ENCODE measurements around the gene GGT1.

GGT1 gene

DNA sequence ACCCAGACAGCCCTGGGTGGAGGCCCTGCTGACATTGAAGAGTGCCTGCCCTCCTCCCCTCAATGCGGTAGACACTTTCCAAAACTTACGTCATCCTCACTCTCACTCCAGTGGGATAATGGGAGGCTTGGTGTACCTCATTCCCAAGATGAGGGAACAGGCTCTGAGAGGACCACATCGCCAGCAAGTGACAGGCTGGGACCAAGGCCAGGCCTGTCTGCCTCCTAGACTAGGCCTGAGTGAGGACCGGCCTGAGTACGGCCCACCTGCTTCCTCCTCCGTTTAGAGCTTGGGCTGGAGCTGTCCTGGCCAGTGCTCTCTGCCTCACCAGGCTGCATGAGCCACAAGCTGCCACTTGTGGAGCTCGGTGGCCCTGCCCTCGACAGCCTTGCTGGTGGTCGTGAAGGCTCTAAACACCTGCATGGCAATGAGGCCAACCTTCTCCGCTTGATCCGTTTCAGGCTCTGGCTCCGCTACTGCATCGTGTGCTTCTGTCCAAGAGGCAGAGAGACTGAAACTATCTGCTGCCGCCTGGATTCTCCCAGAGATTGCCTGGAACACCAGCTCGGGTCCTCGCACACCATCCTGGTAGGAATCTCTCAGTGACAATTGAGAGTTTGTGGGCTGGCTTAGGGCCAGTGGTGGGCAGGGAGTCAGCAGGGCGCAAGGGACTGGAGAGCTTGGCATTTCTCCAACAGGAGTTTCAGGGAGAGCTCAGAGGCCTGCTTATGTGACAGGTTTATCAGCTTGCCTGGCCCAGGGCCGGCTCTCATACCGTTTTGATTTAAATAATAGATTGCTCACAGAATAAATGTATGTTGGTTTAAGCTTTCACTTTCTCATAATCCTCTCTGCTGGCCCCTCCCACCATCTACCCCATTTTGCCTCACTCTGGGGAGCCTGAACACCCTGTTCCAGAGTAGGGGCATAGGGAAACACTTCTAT lies 19.5 kb upstream of the GGT1 start (continued):
- TF ChIP-seq, protein P1, sequence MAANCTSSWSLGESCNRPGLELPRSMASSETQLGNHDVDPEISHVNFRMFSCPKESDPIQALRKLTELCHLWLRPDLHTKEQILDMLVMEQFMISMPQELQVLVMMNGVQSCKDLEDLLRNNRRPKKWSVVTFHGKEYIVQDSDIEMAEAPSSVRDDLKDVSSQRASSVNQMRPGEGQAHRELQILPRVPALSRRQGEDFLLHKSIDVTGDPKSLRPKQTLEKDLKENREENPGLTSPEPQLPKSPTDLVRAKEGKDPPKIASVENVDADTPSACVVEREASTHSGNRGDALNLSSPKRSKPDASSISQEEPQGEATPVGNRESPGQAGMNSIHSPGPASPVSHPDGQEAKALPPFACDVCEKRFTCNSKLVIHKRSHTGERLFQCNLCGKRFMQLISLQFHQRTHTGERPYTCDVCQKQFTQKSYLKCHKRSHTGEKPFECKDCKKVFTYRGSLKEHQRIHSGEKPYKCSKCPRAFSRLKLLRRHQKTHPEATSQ (tag by site-specific recombination; IDR thresholded peaks at IDR 0.05) = no peak
- TF ChIP-seq WT1 (tag by site-specific recombination; IDR thresholded peaks at IDR 0.05) (peak; percentile 69), KLF10 (tag by site-specific recombination; IDR thresholded peaks at IDR 0.05) (no peak), ZBTB8A (tag by site-specific recombination; IDR thresholded peaks at IDR 0.05) (peak; percentile 61), ZNF629 (tag by site-specific recombination; IDR thresholded peaks at IDR 0.05) (peak; percentile 36), BCL11B (tag by site-specific recombination; IDR thresholded peaks at IDR 0.05; ENCODE audit: low read depth) (no peak), YY2 (tag by site-specific recombination; IDR thresholded peaks at IDR 0.05) (peak; percentile 60; the same call in 1 of the 2 replicates), ZNF610 (tag by site-specific recombination; IDR thresholded peaks at IDR 0.05; ENCODE audit: borderline replicate concordance) (no peak), ZNF302 (tag by site-specific recombination; IDR thresholded peaks at IDR 0.05; ENCODE audit: low read depth) (no peak), MEIS1 (CRISPR knock-in tag; IDR thresholded peaks at IDR 0.05; ENCODE audit: borderline replicate concordance) (no peak), ZXDB (tag by site-specific recombination; IDR thresholded peaks at IDR 0.05) (peak; percentile 44; the same call in 1 of the 2 replicates), ZNF654 (tag by site-specific recombination; IDR thresholded peaks at IDR 0.05; ENCODE audit: low read depth) (no peak), ZNF561 (tag by site-specific recombination; IDR thresholded peaks at IDR 0.05; ENCODE audit: borderline replicate concordance) (peak; percentile 30; the same call in 1 of the 2 replicates), ZNF221 (tag by site-specific recombination; IDR thresholded peaks at IDR 0.05; ENCODE audit: borderline replicate concordance) (no peak), PRDM1 (tag by site-specific recombination; IDR thresholded peaks at IDR 0.05) (peak; percentile 73), ZNF335 (tag by site-specific recombination; conservative IDR thresholded peaks at IDR 0.05) (peak; percentile 80), ZNF404 (tag by site-specific recombination; IDR thresholded peaks at IDR 0.05) (no peak), ZNF10 (tag by site-specific recombination; IDR thresholded peaks at IDR 0.05) (peak; percentile 94), ZNF558 (tag by site-specific recombination; IDR thresholded peaks at IDR 0.05) (no peak), ZNF169 (tag by site-specific recombination; IDR thresholded peaks at IDR 0.05) (no peak)
- TF ChIP-seq, protein P2, sequence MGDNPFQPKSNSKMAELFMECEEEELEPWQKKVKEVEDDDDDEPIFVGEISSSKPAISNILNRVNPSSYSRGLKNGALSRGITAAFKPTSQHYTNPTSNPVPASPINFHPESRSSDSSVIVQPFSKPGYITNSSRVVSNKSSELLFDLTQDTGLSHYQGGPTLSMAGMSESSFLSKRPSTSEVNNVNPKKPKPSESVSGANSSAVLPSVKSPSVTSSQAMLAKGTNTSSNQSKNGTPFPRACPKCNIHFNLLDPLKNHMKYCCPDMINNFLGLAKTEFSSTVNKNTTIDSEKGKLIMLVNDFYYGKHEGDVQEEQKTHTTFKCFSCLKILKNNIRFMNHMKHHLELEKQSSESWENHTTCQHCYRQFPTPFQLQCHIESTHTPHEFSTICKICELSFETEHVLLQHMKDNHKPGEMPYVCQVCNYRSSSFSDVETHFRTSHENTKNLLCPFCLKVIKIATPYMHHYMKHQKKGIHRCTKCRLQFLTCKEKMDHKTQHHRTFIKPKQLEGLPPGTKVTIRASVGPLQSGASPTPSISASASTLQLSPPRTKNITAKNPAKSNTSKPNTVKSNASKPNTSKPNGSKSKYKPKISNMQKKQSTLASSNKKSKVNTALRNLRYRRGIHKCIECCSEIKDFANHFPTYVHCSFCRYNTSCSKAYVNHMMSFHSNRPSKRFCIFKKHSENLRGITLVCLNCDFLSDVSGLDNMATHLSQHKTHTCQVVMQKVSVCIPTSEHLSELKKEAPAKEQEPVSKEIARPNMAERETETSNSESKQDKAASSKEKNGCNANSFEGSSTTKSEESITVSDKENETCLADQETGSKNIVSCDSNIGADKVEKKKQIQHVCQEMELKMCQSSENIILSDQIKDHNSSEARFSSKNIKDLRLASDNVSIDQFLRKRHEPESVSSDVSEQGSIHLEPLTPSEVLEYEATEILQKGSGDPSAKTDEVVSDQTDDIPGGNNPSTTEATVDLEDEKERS (tag by site-specific recombination; IDR thresholded peaks at IDR 0.05) = no peak
- TF ChIP-seq, protein P3, sequence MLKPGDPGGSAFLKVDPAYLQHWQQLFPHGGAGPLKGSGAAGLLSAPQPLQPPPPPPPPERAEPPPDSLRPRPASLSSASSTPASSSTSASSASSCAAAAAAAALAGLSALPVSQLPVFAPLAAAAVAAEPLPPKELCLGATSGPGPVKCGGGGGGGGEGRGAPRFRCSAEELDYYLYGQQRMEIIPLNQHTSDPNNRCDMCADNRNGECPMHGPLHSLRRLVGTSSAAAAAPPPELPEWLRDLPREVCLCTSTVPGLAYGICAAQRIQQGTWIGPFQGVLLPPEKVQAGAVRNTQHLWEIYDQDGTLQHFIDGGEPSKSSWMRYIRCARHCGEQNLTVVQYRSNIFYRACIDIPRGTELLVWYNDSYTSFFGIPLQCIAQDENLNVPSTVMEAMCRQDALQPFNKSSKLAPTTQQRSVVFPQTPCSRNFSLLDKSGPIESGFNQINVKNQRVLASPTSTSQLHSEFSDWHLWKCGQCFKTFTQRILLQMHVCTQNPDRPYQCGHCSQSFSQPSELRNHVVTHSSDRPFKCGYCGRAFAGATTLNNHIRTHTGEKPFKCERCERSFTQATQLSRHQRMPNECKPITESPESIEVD (tag by site-specific recombination; IDR thresholded peaks at IDR 0.05) = peak; percentile 46; the same call in 1 of the 2 replicates
- TF ChIP-seq, protein P4, sequence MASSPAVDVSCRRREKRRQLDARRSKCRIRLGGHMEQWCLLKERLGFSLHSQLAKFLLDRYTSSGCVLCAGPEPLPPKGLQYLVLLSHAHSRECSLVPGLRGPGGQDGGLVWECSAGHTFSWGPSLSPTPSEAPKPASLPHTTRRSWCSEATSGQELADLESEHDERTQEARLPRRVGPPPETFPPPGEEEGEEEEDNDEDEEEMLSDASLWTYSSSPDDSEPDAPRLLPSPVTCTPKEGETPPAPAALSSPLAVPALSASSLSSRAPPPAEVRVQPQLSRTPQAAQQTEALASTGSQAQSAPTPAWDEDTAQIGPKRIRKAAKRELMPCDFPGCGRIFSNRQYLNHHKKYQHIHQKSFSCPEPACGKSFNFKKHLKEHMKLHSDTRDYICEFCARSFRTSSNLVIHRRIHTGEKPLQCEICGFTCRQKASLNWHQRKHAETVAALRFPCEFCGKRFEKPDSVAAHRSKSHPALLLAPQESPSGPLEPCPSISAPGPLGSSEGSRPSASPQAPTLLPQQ (tag by site-specific recombination; IDR thresholded peaks at IDR 0.05) = 0 out of 2 replicates have a peak, but pooled peaks have one; percentile 31
- TF ChIP-seq, protein P5, sequence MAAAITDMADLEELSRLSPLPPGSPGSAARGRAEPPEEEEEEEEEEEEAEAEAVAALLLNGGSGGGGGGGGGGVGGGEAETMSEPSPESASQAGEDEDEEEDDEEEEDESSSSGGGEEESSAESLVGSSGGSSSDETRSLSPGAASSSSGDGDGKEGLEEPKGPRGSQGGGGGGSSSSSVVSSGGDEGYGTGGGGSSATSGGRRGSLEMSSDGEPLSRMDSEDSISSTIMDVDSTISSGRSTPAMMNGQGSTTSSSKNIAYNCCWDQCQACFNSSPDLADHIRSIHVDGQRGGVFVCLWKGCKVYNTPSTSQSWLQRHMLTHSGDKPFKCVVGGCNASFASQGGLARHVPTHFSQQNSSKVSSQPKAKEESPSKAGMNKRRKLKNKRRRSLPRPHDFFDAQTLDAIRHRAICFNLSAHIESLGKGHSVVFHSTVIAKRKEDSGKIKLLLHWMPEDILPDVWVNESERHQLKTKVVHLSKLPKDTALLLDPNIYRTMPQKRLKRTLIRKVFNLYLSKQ (tag by site-specific recombination; IDR thresholded peaks at IDR 0.05; ENCODE audit: borderline replicate concordance) = no peak
- TF ChIP-seq, protein P6, sequence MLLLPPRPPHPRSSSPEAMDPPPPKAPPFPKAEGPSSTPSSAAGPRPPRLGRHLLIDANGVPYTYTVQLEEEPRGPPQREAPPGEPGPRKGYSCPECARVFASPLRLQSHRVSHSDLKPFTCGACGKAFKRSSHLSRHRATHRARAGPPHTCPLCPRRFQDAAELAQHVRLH (tag by site-specific recombination; IDR thresholded peaks at IDR 0.05) = no peak
- TF ChIP-seq, protein P7, sequence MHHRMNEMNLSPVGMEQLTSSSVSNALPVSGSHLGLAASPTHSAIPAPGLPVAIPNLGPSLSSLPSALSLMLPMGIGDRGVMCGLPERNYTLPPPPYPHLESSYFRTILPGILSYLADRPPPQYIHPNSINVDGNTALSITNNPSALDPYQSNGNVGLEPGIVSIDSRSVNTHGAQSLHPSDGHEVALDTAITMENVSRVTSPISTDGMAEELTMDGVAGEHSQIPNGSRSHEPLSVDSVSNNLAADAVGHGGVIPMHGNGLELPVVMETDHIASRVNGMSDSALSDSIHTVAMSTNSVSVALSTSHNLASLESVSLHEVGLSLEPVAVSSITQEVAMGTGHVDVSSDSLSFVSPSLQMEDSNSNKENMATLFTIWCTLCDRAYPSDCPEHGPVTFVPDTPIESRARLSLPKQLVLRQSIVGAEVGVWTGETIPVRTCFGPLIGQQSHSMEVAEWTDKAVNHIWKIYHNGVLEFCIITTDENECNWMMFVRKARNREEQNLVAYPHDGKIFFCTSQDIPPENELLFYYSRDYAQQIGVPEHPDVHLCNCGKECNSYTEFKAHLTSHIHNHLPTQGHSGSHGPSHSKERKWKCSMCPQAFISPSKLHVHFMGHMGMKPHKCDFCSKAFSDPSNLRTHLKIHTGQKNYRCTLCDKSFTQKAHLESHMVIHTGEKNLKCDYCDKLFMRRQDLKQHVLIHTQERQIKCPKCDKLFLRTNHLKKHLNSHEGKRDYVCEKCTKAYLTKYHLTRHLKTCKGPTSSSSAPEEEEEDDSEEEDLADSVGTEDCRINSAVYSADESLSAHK (tag by site-specific recombination; IDR thresholded peaks at IDR 0.05) = peak; percentile 99
